ENCODE data around the gene TEX30.

Gene TEX30

DNA sequence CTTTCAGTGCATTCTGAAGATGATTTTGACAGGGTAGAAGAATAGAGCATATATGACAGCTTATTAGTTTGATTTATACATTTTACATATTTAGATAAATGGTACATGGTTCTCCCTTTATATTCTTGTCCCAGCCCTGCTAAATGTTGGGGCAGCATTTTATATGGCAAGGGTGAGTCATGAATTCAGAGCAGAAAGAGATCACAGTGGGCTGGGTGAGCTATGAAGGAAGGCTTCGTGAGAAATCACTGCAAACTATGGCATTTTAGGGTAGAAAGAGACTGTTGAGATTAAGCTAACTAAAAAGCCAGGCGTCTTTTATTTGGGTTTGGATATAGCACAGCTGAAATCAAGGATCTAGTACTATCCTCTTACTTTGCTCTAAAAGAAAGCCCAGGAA lies 54.8 kb downstream of the TEX30 start:
- FAIRE-seq = no peak
- no peak for DNase-seq (ENCODE audit: low spot score)
